ENCODE data around the gene NFATC2.

NFATC2 gene

GRCh38 chr20:51536116-51537069, 6.1 kb downstream of the NFATC2 start:
- ChIA-PET POLR2A (no interaction called here), CTCF (no interaction called here)
- DNase-seq (ENCODE audit: extremely low spot score), result no peak

GRCh38 chr20:51535674-51536073, 6.8 kb downstream of the NFATC2 start:
- TF ChIP-seq LEF1 (IDR thresholded peaks at IDR 0.05; ENCODE audit: borderline replicate concordance) (no peak), NFRKB (IDR thresholded peaks at IDR 0.05) (no peak), SP1 (IDR thresholded peaks at IDR 0.05) (no peak), FOXA1 (IDR thresholded peaks at IDR 0.05) (no peak), SUZ12 (IDR thresholded peaks at IDR 0.05) (no peak), ZNF384 (IDR thresholded peaks at IDR 0.05) (no peak), TARDBP (IDR thresholded peaks at IDR 0.05) (no peak), PKNOX1 (IDR thresholded peaks at IDR 0.05) (no peak), FOXM1 (IDR thresholded peaks at IDR 0.05; ENCODE audit: borderline replicate concordance) (no peak), BHLHE40 (IDR thresholded peaks at IDR 0.05; ENCODE audit: borderline replicate concordance) (no peak)
- CTCF ChIA-PET, result no interaction called here
- POLR2A ChIA-PET, result no interaction called here
- DNase-seq (ENCODE audit: extremely low spot score), result no peak

More at GRCh38 chr20:51536116-51537069, 6.1 kb downstream of the NFATC2 start:
- no peak for TF ChIP-seq HDGF (IDR thresholded peaks at IDR 0.05; ENCODE audit: borderline replicate concordance)

- POLR2A ChIA-PET, result no interaction called here
- TF ChIP-seq SUZ12 (IDR thresholded peaks at IDR 0.05) (no peak), FOXK2 (IDR thresholded peaks at IDR 0.05) (no peak), FOXA1 (IDR thresholded peaks at IDR 0.05) (no peak), CTBP1 (IDR thresholded peaks at IDR 0.05; ENCODE audit: borderline replicate concordance) (no peak), L3MBTL2 (conservative IDR thresholded peaks at IDR 0.05) (no peak), LEF1 (IDR thresholded peaks at IDR 0.05; ENCODE audit: borderline replicate concordance) (no peak), BHLHE40 (IDR thresholded peaks at IDR 0.05; ENCODE audit: borderline replicate concordance) (no peak), TARDBP (IDR thresholded peaks at IDR 0.05) (no peak), NFRKB (IDR thresholded peaks at IDR 0.05) (no peak), ARNT (IDR thresholded peaks at IDR 0.05) (no peak), FOXM1 (IDR thresholded peaks at IDR 0.05; ENCODE audit: borderline replicate concordance) (no peak), PKNOX1 (IDR thresholded peaks at IDR 0.05) (no peak), ELF4 (IDR thresholded peaks at IDR 0.05) (no peak), HDGF (IDR thresholded peaks at IDR 0.05; ENCODE audit: borderline replicate concordance) (no peak), SP1 (IDR thresholded peaks at IDR 0.05) (no peak), ZNF384 (IDR thresholded peaks at IDR 0.05) (no peak)
- CTCF ChIA-PET, result no interaction called here
- no peak for DNase-seq (ENCODE audit: extremely low spot score)
Observed at GRCh38 chr20:51535075-51535386, 7.5 kb downstream of the NFATC2 start.

- DNase-seq (ENCODE audit: extremely low spot score), result no peak
- ChIA-PET POLR2A (no interaction called here), CTCF (no interaction called here)
- TF ChIP-seq NFRKB (IDR thresholded peaks at IDR 0.05) (no peak), FOXA1 (IDR thresholded peaks at IDR 0.05) (no peak), L3MBTL2 (conservative IDR thresholded peaks at IDR 0.05) (no peak), BHLHE40 (IDR thresholded peaks at IDR 0.05; ENCODE audit: borderline replicate concordance) (no peak), LEF1 (IDR thresholded peaks at IDR 0.05; ENCODE audit: borderline replicate concordance) (no peak), CTBP1 (IDR thresholded peaks at IDR 0.05; ENCODE audit: borderline replicate concordance) (no peak), FOXM1 (IDR thresholded peaks at IDR 0.05; ENCODE audit: borderline replicate concordance) (no peak), HDGF (IDR thresholded peaks at IDR 0.05; ENCODE audit: borderline replicate concordance) (no peak), ARNT (IDR thresholded peaks at IDR 0.05) (no peak), SUZ12 (IDR thresholded peaks at IDR 0.05) (no peak), ZNF384 (IDR thresholded peaks at IDR 0.05) (no peak), ELF4 (IDR thresholded peaks at IDR 0.05) (no peak), TARDBP (IDR thresholded peaks at IDR 0.05) (no peak), SP1 (IDR thresholded peaks at IDR 0.05) (no peak), FOXK2 (IDR thresholded peaks at IDR 0.05) (no peak), PKNOX1 (IDR thresholded peaks at IDR 0.05) (no peak)
Observed at GRCh38 chr20:51533291-51534172, 9.0 kb downstream of the NFATC2 start.

GRCh38 chr20:51532577-51533191, 9.8 kb downstream of the NFATC2 start:
- CTCF ChIA-PET, result no interaction called here
- DNase-seq (ENCODE audit: extremely low spot score), result no peak
- POLR2A ChIA-PET, result no interaction called here
- TF ChIP-seq ARNT (IDR thresholded peaks at IDR 0.05), result no peak
- TF ChIP-seq NFRKB (IDR thresholded peaks at IDR 0.05), result no peak
- TF ChIP-seq LEF1 (IDR thresholded peaks at IDR 0.05; ENCODE audit: borderline replicate concordance), result no peak
- TF ChIP-seq FOXM1 (IDR thresholded peaks at IDR 0.05; ENCODE audit: borderline replicate concordance), result no peak
- no peak for TF ChIP-seq HDGF (IDR thresholded peaks at IDR 0.05; ENCODE audit: borderline replicate concordance)
- no peak for TF ChIP-seq ELF4 (IDR thresholded peaks at IDR 0.05)
- TF ChIP-seq SUZ12 (IDR thresholded peaks at IDR 0.05), result no peak
